H1 (cell line): ENCODE data around the gene PPP1R14C. TPM values are rescaled to one million over a fixed set of nuclear protein-coding genes. Genes with fewer than 3 reads are reported as not detected.

Experiments used
- CTCF ChIA-PET: fragments of 300-600 bp; sonication (Branson Sonifier 250); formaldehyde crosslinking; loops from one replicate; lab custom pipeline; 2021; ENCODE audit not compliant: partially characterized antibody; lab: Charles Lee
- POLR2A ChIA-PET: fragments of 300-600 bp; sonication (Branson Sonifier 250); formaldehyde crosslinking; loops from one replicate; lab custom pipeline; 2021; ENCODE audit warnings: inconsistent platforms; ENCODE audit not compliant: partially characterized antibody; lab: Charles Lee
- DNase-seq, 2 experiments: peaks; one replicate each; pipeline versions ENCODE4 v3.0.0 to v3.0.0-alpha.2; 2010 to 2022; ENCODE audit warnings: low spot score in 2 of 2, low read depth in 1 of 2, mixed read lengths in 1 of 2
- FAIRE-seq: peaks from 2 replicates; lab custom pipeline; 2011; peaks lifted over from hg19 to GRCh38; lab: Jason Lieb, UNC
- H2AFZ ChIP-seq: 2 replicates; pipeline ENCODE4 v1.8.1; 2012; ENCODE audit warnings: low read length, inconsistent platforms
- H2AK5ac ChIP-seq: 2 replicates; pipeline ENCODE4 v1.6.1; 2013; ENCODE audit warnings: low read depth, low read length
- H2BK120ac ChIP-seq: replicated peaks from 2 replicates; pipeline ENCODE3; 2013; ENCODE audit warnings: low read depth, low read length, inconsistent platforms
- H2BK12ac ChIP-seq: 2 replicates; pipeline ENCODE4 v1.6.1; 2013; ENCODE audit warnings: low read depth, low read length
- H2BK15ac ChIP-seq: 2 replicates; pipeline ENCODE4 v1.6.1; 2013; ENCODE audit warnings: low read length
- H2BK20ac ChIP-seq: 2 replicates; pipeline ENCODE4 v1.6.1; 2013; ENCODE audit warnings: low read length
- H2BK5ac ChIP-seq: 2 replicates; pipeline ENCODE4 v1.6.1; 2013; ENCODE audit warnings: low read depth, low read length
- H3K14ac ChIP-seq: 2 replicates; pipeline ENCODE4 v1.6.1; 2013; ENCODE audit warnings: inconsistent platforms; ENCODE audit not compliant: insufficient read length
- H3K18ac ChIP-seq: 2 replicates; pipeline ENCODE4 v1.6.1; 2013; ENCODE audit warnings: low read length; ENCODE audit errors: extremely low read depth
- H3K23ac ChIP-seq: 2 replicates; pipeline ENCODE4 v1.6.1; 2013; ENCODE audit warnings: inconsistent platforms; ENCODE audit not compliant: insufficient read length
- H3K23me2 ChIP-seq: 2 replicates; pipeline ENCODE4 v1.6.1; 2013; ENCODE audit warnings: low read depth, low read length
- H3K27ac ChIP-seq: 2 replicates; pipeline ENCODE4 v1.6.1; 2011; ENCODE audit warnings: low read depth, low read length, inconsistent platforms
- H3K27me3 ChIP-seq, 4 experiments: replicated peaks in 1 of 4; 1 replicate in 1 of 4; 2 replicates in 3 of 4; pipeline versions ENCODE4 v1.6.1 to v1.8.1; 2011 to 2013; ENCODE audit warnings: low read length in 3 of 4, mild to moderate bottlenecking in 3 of 4, inconsistent platforms in 2 of 4, mixed read lengths in 2 of 4, moderate library complexity in 1 of 4; ENCODE audit not compliant: control insufficient read depth in 3 of 4, insufficient read depth in 3 of 4; ENCODE audit errors: extremely low read depth in 1 of 4
- H3K36me3 ChIP-seq, 4 experiments: 2 replicates each; pipeline versions ENCODE4 v1.6.1 to v1.8.1; 2011 to 2013; ENCODE audit warnings: mild to moderate bottlenecking in 4 of 4, low read length in 3 of 4, moderate library complexity in 2 of 4, control low read depth in 1 of 4, inconsistent platforms in 1 of 4; ENCODE audit not compliant: insufficient read depth in 4 of 4, control insufficient read depth in 2 of 4
- H3K4ac ChIP-seq: replicated peaks from 2 replicates; pipeline ENCODE3; 2013; ENCODE audit warnings: low read length, low read depth, mixed read lengths, inconsistent platforms; ENCODE audit not compliant: insufficient read length
- H3K4me1 ChIP-seq, 4 experiments: replicated peaks in 1 of 4; 1 replicate in 1 of 4; 2 replicates in 3 of 4; pipeline versions ENCODE4 v1.6.1 to v1.8.1; 2011 to 2013; ENCODE audit warnings: low read length in 3 of 4, inconsistent platforms in 2 of 4, mixed read lengths in 1 of 4; ENCODE audit not compliant: insufficient read depth in 4 of 4, control insufficient read depth in 3 of 4
- H3K4me2 ChIP-seq, 2 experiments: 2 replicates each; pipeline versions ENCODE4 v1.6.1 to v1.8.1; 2011 to 2013; ENCODE audit warnings: low read depth in 2 of 2, low read length in 2 of 2, control low read depth in 1 of 2, inconsistent platforms in 1 of 2, mild to moderate bottlenecking in 1 of 2; ENCODE audit not compliant: insufficient read depth in 1 of 2
- H3K4me3 ChIP-seq, 4 experiments: fragments of 200-600, 300-600 bp in 1 of 4; sonication (generic), shearing (Covaris generic), sonication (Bioruptor Twin) in 1 of 4; 2 replicates each; pipeline versions ENCODE4 v1.5.1 to v1.8.1; 2011 to 2016; ENCODE audit warnings: low read length in 4 of 4, low read depth in 3 of 4, control low read depth in 2 of 4, inconsistent platforms in 2 of 4, mild to moderate bottlenecking in 2 of 4, mixed read lengths in 1 of 4, moderate library complexity in 1 of 4; ENCODE audit not compliant: insufficient read depth in 2 of 4; ENCODE audit errors: extremely low read depth in 1 of 4
- H3K56ac ChIP-seq: replicated peaks from 2 replicates; pipeline ENCODE3; 2013; ENCODE audit warnings: low read depth, mild to moderate bottlenecking, mixed read lengths, low read length, inconsistent platforms; ENCODE audit not compliant: insufficient read length
- H3K79me1 ChIP-seq: 2 replicates; pipeline ENCODE4 v1.6.1; 2013; ENCODE audit warnings: low read depth, low read length, control low read depth
- H3K79me2 ChIP-seq, 2 experiments: 2 replicates each; pipeline versions ENCODE4 v1.6.1 to v1.8.1; 2012 to 2013; ENCODE audit warnings: low read length in 2 of 2, mild to moderate bottlenecking in 2 of 2, inconsistent platforms in 1 of 2; ENCODE audit not compliant: insufficient read depth in 2 of 2, control insufficient read depth in 1 of 2
- H3K9ac ChIP-seq, 4 experiments: replicated peaks in 1 of 4; 1 replicate in 1 of 4; 2 replicates in 3 of 4; pipeline versions ENCODE4 v1.6.1 to v1.8.1; 2011 to 2013; ENCODE audit warnings: low read depth in 3 of 4, low read length in 3 of 4, control low read depth in 2 of 4, mild to moderate bottlenecking in 2 of 4, moderate library complexity in 2 of 4, inconsistent platforms in 1 of 4; ENCODE audit errors: extremely low read depth in 1 of 4
- H3K9me3 ChIP-seq, 2 experiments: 2 replicates each; pipeline versions ENCODE4 v1.6.1 to v1.8.1; 2012 to 2013; ENCODE audit warnings: mild to moderate bottlenecking in 2 of 2, moderate library complexity in 2 of 2, control low read depth in 1 of 2, inconsistent platforms in 1 of 2, low read depth in 1 of 2, low read length in 1 of 2, mixed read lengths in 1 of 2; ENCODE audit not compliant: insufficient read depth in 2 of 2
- H4K20me1 ChIP-seq, 2 experiments: replicated peaks in 1 of 2; 2 replicates each; pipeline versions ENCODE3 to v1.8.1; 2011 to 2013; ENCODE audit warnings: inconsistent platforms in 2 of 2, low read length in 2 of 2, mild to moderate bottlenecking in 1 of 2; ENCODE audit not compliant: insufficient read depth in 2 of 2, control insufficient read depth in 1 of 2
- H4K5ac ChIP-seq: 2 replicates; pipeline ENCODE4 v1.6.1; 2013; ENCODE audit warnings: low read length, low read depth, mixed read lengths, inconsistent platforms; ENCODE audit not compliant: insufficient read length
- H4K8ac ChIP-seq: 2 replicates; pipeline ENCODE4 v1.8.0; 2013; ENCODE audit warnings: mild to moderate bottlenecking, moderate library complexity, low read length, inconsistent platforms; ENCODE audit not compliant: insufficient read depth; ENCODE audit errors: extremely low read depth
- H4K91ac ChIP-seq: replicated peaks from 2 replicates; pipeline ENCODE3; 2013; ENCODE audit warnings: low read length, mixed read lengths, inconsistent platforms; ENCODE audit not compliant: insufficient read length
- EP300 ChIP-seq, 2 experiments: IDR thresholded peaks; 1 replicate in 1 of 2; 2 replicates in 1 of 2; pipeline ENCODE4 v1.6.1; 2011 to 2012; ENCODE audit warnings: low read depth in 2 of 2, low read length in 2 of 2, mild to moderate bottlenecking in 2 of 2, borderline replicate concordance in 1 of 2, inconsistent platforms in 1 of 2, moderate library complexity in 1 of 2
- NANOG ChIP-seq: IDR thresholded peaks from 2 replicates; pipeline ENCODE4 v1.6.1; 2011; ENCODE audit warnings: low read length, low read depth, mild to moderate bottlenecking, inconsistent platforms; ENCODE audit not compliant: insufficient read depth, poor library complexity, severe bottlenecking
- NRF1 ChIP-seq: IDR thresholded peaks from 2 replicates; pipeline ENCODE4 v1.6.1; 2011; ENCODE audit warnings: mild to moderate bottlenecking, low read depth, low read length, improper control_type of control experiment
- TAF7 ChIP-seq: optimal IDR thresholded peaks from 2 replicates; pipeline ENCODE3; 2011; ENCODE audit warnings: low read depth, mild to moderate bottlenecking, inconsistent platforms, low read length, moderate library complexity, borderline replicate concordance
- USF2 ChIP-seq: IDR thresholded peaks from 2 replicates; pipeline ENCODE4 v1.6.1; 2011; ENCODE audit warnings: low read length, improper control_type of control experiment
- WGBS, 2 experiments: shearing (Covaris generic) in 1 of 2; methylation state at CpG; one replicate each; pipeline versions ENCODE4 v1.1.6 to v1.1.7; 2013 to 2015; ENCODE audit warnings: low lambda C conversion rate in 2 of 2, mixed read lengths in 2 of 2, inconsistent platforms in 1 of 2, low coverage in 1 of 2, missing lambda C conversion rate in 1 of 2; ENCODE audit not compliant: insufficient replicate concordance in 2 of 2, insufficient coverage in 1 of 2, insufficient read length in 1 of 2; ENCODE audit errors: extremely low coverage in 1 of 2, missing lambda C conversion rate in 1 of 2; 5-methylcytosine and 5-hydroxymethylcytosine counted together
- polyA plus RNA-seq, 7 experiments: library from polyadenylated mRNA; depleted of rRNA in 3 of 7; stranded (reverse) in 5 of 7; unstranded in 2 of 7; fragments of >200 nt in 5 of 7; fragments of 200-250 nt in 2 of 7; gene quantifications; 1 replicate in 5 of 7; 2 replicates in 1 of 7; 4 replicates in 1 of 7; pipeline versions ENCODE4 v1.2.1 to v1.2.3, GENCODE V29; 2011 to 2013; ENCODE audit warnings: missing spikeins in 2 of 7, mixed read lengths in 2 of 7
- total RNA-seq: library from RNA; stranded (reverse); fragmentation: NEBNext Ultra II Directional; extraction: Animal tissue kit (Norgen Biotek cat#: 25700); gene quantifications from 2 replicates; pipeline ENCODE4 v1.2.1, GENCODE V29; 2021
- TF ChIP-seq, protein P1 (sequence below): IDR thresholded peaks from 2 replicates; pipeline ENCODE4 v1.6.1; 2012; ENCODE audit warnings: inconsistent platforms

Gene PPP1R14C
- total and polyA plus RNA-seq, 2 of the 8 experiments (the other 6 are each of a cell fraction or from before 2014, with no cell fraction given): 0.30 to 0.61 TPM

DNA sequence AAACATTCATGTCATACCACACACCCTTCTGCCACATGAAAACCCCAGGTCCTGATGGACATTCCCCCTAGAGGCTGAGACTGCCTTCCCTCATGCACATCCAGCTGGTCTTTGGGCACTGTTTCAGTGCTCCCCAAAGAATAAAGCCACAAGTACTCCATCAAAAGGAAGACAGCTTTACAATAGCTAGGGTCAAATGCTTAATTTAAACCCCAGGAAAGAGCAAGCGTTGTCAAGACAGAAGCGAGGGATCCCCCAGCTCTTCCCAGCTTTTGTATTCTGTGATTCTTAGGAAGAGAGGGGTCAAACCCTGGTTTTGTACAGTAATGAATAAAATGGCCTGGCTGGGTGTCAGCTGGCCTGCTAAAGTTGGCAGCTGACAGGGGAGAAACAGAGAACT, 143.6 kb downstream of the PPP1R14C start:
- Histone ChIP-seq H3K18ac (no peak overlapping the region), H3K4me3 (no peak overlapping the region), H3K27me3 (no peaks in the 10 kb centered on the region), H3K4me2 (no peak overlapping the region), H2BK5ac (no peak overlapping the region), H3K4me1 (no peaks in the 10 kb centered on the region), H3K14ac (no peak overlapping the region), H3K79me1 (no peaks in the 10 kb centered on the region), H3K79me2 (no peaks in the 10 kb centered on the region), H2AK5ac (no peak overlapping the region), H4K91ac (no peak overlapping the region), H4K20me1 (no peaks in the 10 kb centered on the region), H3K27ac (no peak overlapping the region), H4K8ac (no peak overlapping the region), H3K23me2 (no peaks in the 10 kb centered on the region; the same call in 1 of the 2 replicates), H2BK120ac (no peak overlapping the region), H3K23ac (no peak overlapping the region), H3K4ac (no peak overlapping the region), H2AFZ (no peak overlapping the region), H2BK15ac (no peak overlapping the region), H3K9me3 (peaks cover 0 to 4% of the 10 kb centered on the region in 2 experiments; a peak in 1 of 4 replicates), H2BK20ac (no peak overlapping the region), H3K56ac (no peak overlapping the region), H3K9ac (no peak overlapping the region), H4K5ac (no peak overlapping the region), H3K36me3 (no peaks in the 10 kb centered on the region), H2BK12ac (no peak overlapping the region)
- DNase-seq (no peak), FAIRE-seq (no peak)
- ChIA-PET CTCF (interaction anchor here (0.7 kb wide), 1 partner anchor 74 kb away, joined by 3 read pairs; no protein-coding TSS in a partner anchor), POLR2A (interaction anchor here (1.6 kb wide), 1 partner anchor 9 kb away, joined by 4 read pairs; no protein-coding TSS in a partner anchor)
- WGBS, 2 experiments: 100% methylated on average over 2 of the region's 2 CpGs; no CpG with 5 or more reads in 1 of the 2 experiments
- TF ChIP-seq NANOG: no peak
- no peak for TF ChIP-seq TAF7
- TF ChIP-seq, protein P1, sequence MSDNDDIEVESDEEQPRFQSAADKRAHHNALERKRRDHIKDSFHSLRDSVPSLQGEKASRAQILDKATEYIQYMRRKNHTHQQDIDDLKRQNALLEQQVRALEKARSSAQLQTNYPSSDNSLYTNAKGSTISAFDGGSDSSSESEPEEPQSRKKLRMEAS: no peak
- TF ChIP-seq USF2: no peak
- no peak for TF ChIP-seq NRF1
- TF ChIP-seq EP300 (IDR thresholded peaks at IDR 0.05; ENCODE audit: borderline replicate concordance in 1 of 2, low read depth in 2 of 2, low read length in 2 of 2): no peak
